ENCODE results near the gene PATL1. TPM values are rescaled to one million over a fixed set of nuclear protein-coding genes. Genes with fewer than 3 reads are reported as not detected.

The PATL1 gene
- total and polyA plus RNA-seq, 2 of the 8 experiments (the other 6 are each of a cell fraction or from before 2014, with no cell fraction given): 30.4 to 33.4 TPM

DNA sequence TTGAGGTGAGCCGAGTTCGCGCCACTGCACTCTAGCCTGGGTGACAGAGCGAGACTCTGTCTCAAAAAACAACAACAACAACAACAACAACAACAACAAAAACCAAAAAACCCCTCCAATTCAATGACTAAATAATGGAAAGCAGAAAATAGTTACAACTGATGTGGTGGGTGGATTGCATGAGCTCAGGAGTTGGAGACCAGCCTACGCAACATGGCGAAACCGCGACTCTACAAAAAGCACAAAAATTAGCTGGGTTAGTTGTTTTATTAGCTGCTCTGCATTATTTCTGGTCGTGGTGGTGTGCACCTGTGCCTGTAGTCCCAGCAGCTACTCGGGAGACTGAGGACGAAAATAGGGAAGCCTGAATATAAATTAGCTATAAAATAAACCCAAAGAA is 2.6 kb upstream of the PATL1 start:
- Histone ChIP-seq H2AFZ (ENCODE audit: low read length) (no peak overlapping the region), H3K4ac (replicated peaks; ENCODE audit: insufficient read length, low read depth, low read length) (no peak overlapping the region), H3K56ac (replicated peaks; ENCODE audit: insufficient read length, low read depth, low read length) (no peak overlapping the region), H3K4me2 (ENCODE audit: insufficient read depth in 1 of 2, low read depth in 2 of 2, low read length in 2 of 2) (no peak overlapping the region), H3K27ac (ENCODE audit: low read depth, low read length) (no peak overlapping the region), H3K4me3 (ENCODE audit: extremely low read depth in 1 of 4, insufficient read depth in 2 of 4, low read depth in 3 of 4, low read length in 4 of 4) (no peak overlapping the region), H2BK20ac (ENCODE audit: low read length) (no peak overlapping the region), H2AK5ac (ENCODE audit: low read depth, low read length) (no peak overlapping the region), H4K8ac (ENCODE audit: extremely low read depth, insufficient read depth, low read length) (no peak overlapping the region), H3K79me1 (ENCODE audit: low read depth, low read length) (no peaks in the 10 kb centered on the region), H3K14ac (ENCODE audit: insufficient read length) (no peak overlapping the region), H4K20me1 (replicated peaks in 1 of 2; ENCODE audit: control insufficient read depth in 1 of 2, insufficient read depth in 2 of 2, low read length in 2 of 2) (peaks cover 1 to 3% of the 10 kb centered on the region in 2 experiments), H3K79me2 (ENCODE audit: control insufficient read depth in 1 of 2, insufficient read depth in 2 of 2, low read length in 2 of 2) (peaks cover 0 to 14% of the 10 kb centered on the region in 2 experiments; a peak in 2 of 4 replicates), H2BK15ac (ENCODE audit: low read length) (no peak overlapping the region), H4K91ac (replicated peaks; ENCODE audit: insufficient read length, low read length) (no peak overlapping the region), H3K9ac (replicated peaks in 1 of 4; ENCODE audit: extremely low read depth in 1 of 4, low read depth in 3 of 4, low read length in 3 of 4) (no peak overlapping the region), H3K27me3 (replicated peaks in 1 of 4; ENCODE audit: control insufficient read depth in 3 of 4, extremely low read depth in 1 of 4, insufficient read depth in 3 of 4, low read length in 3 of 4) (no peaks in the 10 kb centered on the region), H2BK120ac (replicated peaks; ENCODE audit: low read depth, low read length) (no peak overlapping the region), H3K4me1 (replicated peaks in 1 of 4; ENCODE audit: control insufficient read depth in 3 of 4, insufficient read depth in 4 of 4, low read length in 3 of 4) (peaks cover 0 to 8% (median 3%) of the 10 kb centered on the region in 4 experiments; a peak in 2 of 7 replicates), H3K36me3 (ENCODE audit: control insufficient read depth in 2 of 4, insufficient read depth in 4 of 4, low read length in 3 of 4) (peaks cover 3 to 6% (median 4%) of the 10 kb centered on the region in 4 experiments; a peak in 6 of 8 replicates), H3K9me3 (ENCODE audit: insufficient read depth in 2 of 2, low read depth in 1 of 2, low read length in 1 of 2) (no peaks in the 10 kb centered on the region), H3K18ac (ENCODE audit: extremely low read depth, low read length) (no peak overlapping the region), H4K5ac (ENCODE audit: insufficient read length, low read depth, low read length) (no peak overlapping the region), H3K23me2 (ENCODE audit: low read depth, low read length) (peaks cover 3% of the 10 kb centered on the region), H2BK12ac (ENCODE audit: low read depth, low read length) (no peak overlapping the region), H3K23ac (ENCODE audit: insufficient read length) (no peak overlapping the region), H2BK5ac (ENCODE audit: low read depth, low read length) (no peak overlapping the region)
- ChIA-PET POLR2A (ENCODE audit: partially characterized antibody) (interaction anchor here (3.7 kb wide), 1 partner anchor 56 kb away, joined by 16 read pairs; the partner anchor contains the start of gene OSBP), CTCF (ENCODE audit: partially characterized antibody) (interaction anchor here (0.7 to 2.6 kb wide), 3 partner anchors 9 to 46 kb away, joined by 3 to 8 read pairs (median 3); no protein-coding TSS in a partner anchor)
- WGBS, 2 experiments (ENCODE audit: extremely low coverage in 1 of 2, insufficient coverage in 1 of 2, insufficient read length in 1 of 2, insufficient replicate concordance in 2 of 2, low coverage in 1 of 2, low lambda C conversion rate in 2 of 2, missing lambda C conversion rate in 1 of 2): 94% methylated on average over 11 of the region's 11 CpGs; no CpG with 5 or more reads in 1 of the 2 experiments
- DNase-seq (ENCODE audit: low read depth in 1 of 2, low spot score in 2 of 2) (no peak), FAIRE-seq (no peak)
- TF ChIP-seq CHD2 (IDR thresholded peaks at IDR 0.05; ENCODE audit: low read length) (no peak), BCL11A (IDR thresholded peaks at IDR 0.05; ENCODE audit: low read depth in 2 of 2, low read length in 2 of 2) (no peak), TBP (IDR thresholded peaks at IDR 0.05; ENCODE audit: low read depth, low read length) (no peak), HDAC6 (IDR thresholded peaks at IDR 0.05; ENCODE audit: low read depth, low read length) (no peak), ZNF274 (IDR thresholded peaks at IDR 0.05; ENCODE audit: borderline replicate concordance, extremely low read depth, low read length) (no peak), POLR2A (IDR thresholded peaks at IDR 0.05; ENCODE audit: control extremely low read depth in 1 of 2, low read depth in 2 of 2, low read length in 2 of 2) (no peak), SP1 (IDR thresholded peaks at IDR 0.05; ENCODE audit: low read depth, low read length) (no peak), JUND (IDR thresholded peaks at IDR 0.05; ENCODE audit: low read length) (no peak), POU5F1 (IDR thresholded peaks at IDR 0.05; ENCODE audit: low read depth, low read length) (no peak), CEBPB (IDR thresholded peaks at IDR 0.05; ENCODE audit: low read depth, low read length) (no peak), CHD1 (IDR thresholded peaks at IDR 0.05; ENCODE audit: low read depth, low read length) (no peak), POLR2AphosphoS5 (IDR thresholded peaks at IDR 0.05; ENCODE audit: low read depth, low read length) (no peak), JUN (IDR thresholded peaks at IDR 0.05; ENCODE audit: low read depth, low read length) (no peak)
- TF ChIP-seq, protein P1, sequence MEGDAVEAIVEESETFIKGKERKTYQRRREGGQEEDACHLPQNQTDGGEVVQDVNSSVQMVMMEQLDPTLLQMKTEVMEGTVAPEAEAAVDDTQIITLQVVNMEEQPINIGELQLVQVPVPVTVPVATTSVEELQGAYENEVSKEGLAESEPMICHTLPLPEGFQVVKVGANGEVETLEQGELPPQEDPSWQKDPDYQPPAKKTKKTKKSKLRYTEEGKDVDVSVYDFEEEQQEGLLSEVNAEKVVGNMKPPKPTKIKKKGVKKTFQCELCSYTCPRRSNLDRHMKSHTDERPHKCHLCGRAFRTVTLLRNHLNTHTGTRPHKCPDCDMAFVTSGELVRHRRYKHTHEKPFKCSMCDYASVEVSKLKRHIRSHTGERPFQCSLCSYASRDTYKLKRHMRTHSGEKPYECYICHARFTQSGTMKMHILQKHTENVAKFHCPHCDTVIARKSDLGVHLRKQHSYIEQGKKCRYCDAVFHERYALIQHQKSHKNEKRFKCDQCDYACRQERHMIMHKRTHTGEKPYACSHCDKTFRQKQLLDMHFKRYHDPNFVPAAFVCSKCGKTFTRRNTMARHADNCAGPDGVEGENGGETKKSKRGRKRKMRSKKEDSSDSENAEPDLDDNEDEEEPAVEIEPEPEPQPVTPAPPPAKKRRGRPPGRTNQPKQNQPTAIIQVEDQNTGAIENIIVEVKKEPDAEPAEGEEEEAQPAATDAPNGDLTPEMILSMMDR (IDR thresholded peaks at IDR 0.05; ENCODE audit: control extremely low read depth in 1 of 3, insufficient read depth in 1 of 3, low read depth in 1 of 3, low read length in 3 of 3): no peak

Measured in H1 (cell line).